HepG2 (cell line): ENCODE results near the gene CLEC19A. TPM values are rescaled to one million over a fixed set of nuclear protein-coding genes. Genes with fewer than 3 reads are reported as not detected.

ENCODE experiments used
- AFF4 ChIP-seq: sonication (generic); formaldehyde crosslinking; IDR thresholded peaks from 2 replicates; pipeline ENCODE4 v1.4.0; 2020; ENCODE audit warnings: missing genetic modification reagents
- HOMEZ ChIP-seq: IDR thresholded peaks from 2 replicates; pipeline ENCODE4 v1.6.1; 2016; ENCODE audit warnings: low read depth
- HOXD1 ChIP-seq: sonication (generic); formaldehyde crosslinking; IDR thresholded peaks from 2 replicates; pipeline ENCODE4 v1.5.0; 2020; ENCODE audit warnings: missing genetic modification reagents
- RBAK ChIP-seq: sonication (generic); formaldehyde crosslinking; IDR thresholded peaks from 2 replicates; pipeline ENCODE4 v1.5.1; 2020; ENCODE audit warnings: mild to moderate bottlenecking, missing genetic modification reagents
- REXO4 ChIP-seq: sonication (generic); formaldehyde crosslinking; IDR thresholded peaks from 2 replicates; pipeline ENCODE4 v1.8.0; 2022; ENCODE audit warnings: missing genetic modification reagents, mild to moderate bottlenecking, borderline replicate concordance
- TMF1 ChIP-seq: sonication (generic); formaldehyde crosslinking; IDR thresholded peaks from 2 replicates; pipeline ENCODE4 v1.8.1; 2022; ENCODE audit warnings: low read depth, missing genetic modification reagents
- ZNF280B ChIP-seq: sonication (generic); formaldehyde crosslinking; IDR thresholded peaks from 2 replicates; pipeline ENCODE4 v1.5.0; 2020; ENCODE audit warnings: missing genetic modification reagents, mild to moderate bottlenecking, borderline replicate concordance
- ZNF326 ChIP-seq: sonication (generic); formaldehyde crosslinking; IDR thresholded peaks from 2 replicates; pipeline ENCODE4 v1.4.0; 2020; ENCODE audit warnings: missing genetic modification reagents, borderline replicate concordance
- ZNF333 ChIP-seq: sonication (generic); formaldehyde crosslinking; IDR thresholded peaks from 2 replicates; pipeline ENCODE4 v1.4.0; 2020; ENCODE audit warnings: mild to moderate bottlenecking, missing genetic modification reagents, borderline replicate concordance
- polyA plus RNA-seq, 8 experiments: library from polyadenylated mRNA; depleted of rRNA in 3 of 8; stranded (reverse) in 7 of 8; unstranded in 1 of 8; fragments of >200 nt; fragmentation: Illumina TruSeq in 4 of 8; extraction: Trizol in 4 of 8; gene quantifications; 2 replicates each; pipeline versions ENCODE4 v1.2.1 to v1.2.3, GENCODE V29; 2011 to 2016; ENCODE audit warnings: low read depth in 4 of 8, missing spikeins in 1 of 8, mixed read lengths in 1 of 8; ENCODE audit not compliant: insufficient read depth in 1 of 8
- total RNA-seq, 5 experiments: library from RNA; depleted of rRNA; stranded (reverse); fragments of >200 nt; fragmentation: Illumina TruSeq; extraction: Trizol; gene quantifications; 2 replicates each; pipeline ENCODE4 v1.2.3, GENCODE V29; 2016; ENCODE audit warnings: low read depth in 1 of 5
- TF ChIP-seq, protein P1 (sequence below): IDR thresholded peaks from 2 replicates; pipeline ENCODE4 v1.6.1; 2016; ENCODE audit warnings: mild to moderate bottlenecking, missing biosample characterization, missing genetic modification reagents

Gene CLEC19A
- total and polyA plus RNA-seq, 2 of the 13 experiments (the other 11 are each of a cell fraction or from before 2014, with no cell fraction given), result not detected

GRCh38 chr16:19284207-19284606 lies 1.3 kb upstream of the CLEC19A start (continued):
- TF ChIP-seq ZNF333 (CRISPR knock-in tag), result no peak
- no peak for TF ChIP-seq AFF4 (CRISPR knock-in tag)
- no peak for TF ChIP-seq ZNF280B (CRISPR knock-in tag)
- TF ChIP-seq HOXD1 (CRISPR knock-in tag), result no peak
- TF ChIP-seq ZNF326 (CRISPR knock-in tag), result no peak
- TF ChIP-seq RBAK (CRISPR knock-in tag), result no peak
- TF ChIP-seq TMF1 (CRISPR knock-in tag), result no peak
- TF ChIP-seq, protein P1, sequence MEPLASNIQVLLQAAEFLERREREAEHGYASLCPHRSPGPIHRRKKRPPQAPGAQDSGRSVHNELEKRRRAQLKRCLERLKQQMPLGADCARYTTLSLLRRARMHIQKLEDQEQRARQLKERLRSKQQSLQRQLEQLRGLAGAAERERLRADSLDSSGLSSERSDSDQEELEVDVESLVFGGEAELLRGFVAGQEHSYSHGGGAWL (CRISPR knock-in tag), result no peak
- no peak for TF ChIP-seq REXO4
- no peak for TF ChIP-seq HOMEZ (CRISPR knock-in tag)
